MM.1S (cell line): ENCODE data around the gene ELK3.

ENCODE experiments used
- DNase-seq: peaks from one replicate; pipeline ENCODE4 v3.0.0-alpha.2; 2015
- H2AFZ ChIP-seq: fragments of 300-600 bp; sonication (generic); 2 replicates; pipeline ENCODE4 v1.6.0; 2016; ENCODE audit warnings: antibody characterized with exemption, low read length
- H3F3A ChIP-seq: fragments of 300-600 bp; sonication (generic); 2 replicates; pipeline ENCODE4 v1.6.1; 2016; ENCODE audit warnings: mild to moderate bottlenecking, antibody characterized with exemption, low read length, moderate library complexity, mixed read lengths; ENCODE audit not compliant: insufficient read depth
- H3K27ac ChIP-seq: fragments of 300-600 bp; sonication (generic); 2 replicates; pipeline ENCODE4 v1.5.1; 2016; ENCODE audit warnings: mild to moderate bottlenecking, low read length
- H3K27me3 ChIP-seq: fragments of 300-600 bp; sonication (generic); replicated peaks from 2 replicates; pipeline ENCODE4 v1.6.0; 2016; ENCODE audit warnings: low read length; ENCODE audit not compliant: insufficient read depth
- H3K36me3 ChIP-seq: fragments of 300-600 bp; sonication (generic); replicated peaks from 2 replicates; pipeline ENCODE4 v1.6.1; 2016; ENCODE audit warnings: mild to moderate bottlenecking, low read length, mixed read lengths; ENCODE audit not compliant: insufficient read depth
- H3K4me1 ChIP-seq: fragments of 300-600 bp; sonication (generic); 2 replicates; pipeline ENCODE4 v1.6.1; 2016; ENCODE audit warnings: low read length, mixed read lengths
- H3K4me2 ChIP-seq: fragments of 300-600 bp; sonication (generic); 2 replicates; pipeline ENCODE4 v1.6.0; 2016; ENCODE audit warnings: low read depth, low read length
- H3K4me3 ChIP-seq: fragments of 300-600 bp; sonication (generic); 2 replicates; pipeline ENCODE4 v1.5.1; 2016; ENCODE audit warnings: low read length, mixed read lengths
- H3K79me2 ChIP-seq: fragments of 300-600 bp; sonication (generic); 2 replicates; pipeline ENCODE4 v1.6.1; 2016; ENCODE audit warnings: mixed run types, low read length, mixed read lengths
- H3K9ac ChIP-seq: fragments of 300-600 bp; sonication (generic); 2 replicates; pipeline ENCODE4 v1.6.1; 2016; ENCODE audit warnings: low read length, mixed read lengths
- H3K9me2 ChIP-seq: fragments of 300-600 bp; sonication (generic); replicated peaks from 2 replicates; pipeline ENCODE4 v1.6.1; 2016; ENCODE audit warnings: mild to moderate bottlenecking, low read length, mixed read lengths; ENCODE audit not compliant: insufficient read depth
- H3K9me3 ChIP-seq: fragments of 300-600 bp; sonication (generic); replicated peaks from 2 replicates; pipeline ENCODE4 v1.6.1; 2016; ENCODE audit warnings: mild to moderate bottlenecking, low read length, mixed read lengths; ENCODE audit not compliant: insufficient read depth
- H4K20me1 ChIP-seq: fragments of 300-600 bp; sonication (generic); 2 replicates; pipeline ENCODE4 v1.6.1; 2016; ENCODE audit warnings: mild to moderate bottlenecking, low read length, moderate library complexity, mixed read lengths; ENCODE audit not compliant: insufficient read depth
- CTCF ChIP-seq: fragments of 300-600 bp; sonication (generic); IDR thresholded peaks from 2 replicates; pipeline ENCODE4 v1.5.1; 2016; ENCODE audit warnings: antibody characterized with exemption, low read length, mixed read lengths
- EZH2 ChIP-seq: fragments of 300-600 bp; sonication (generic); optimal IDR thresholded peaks from 2 replicates; pipeline ENCODE3; 2017; ENCODE audit warnings: low read depth, mild to moderate bottlenecking, antibody characterized with exemption, low read length, mixed read lengths
- EZH2phosphoT487 ChIP-seq: fragments of 300-600 bp; sonication (generic); IDR thresholded peaks from 2 replicates; pipeline ENCODE4 v1.6.1; 2018; ENCODE audit warnings: antibody characterized with exemption, low read length

Gene ELK3

GRCh38 chr12:96228566-96229248 lies 34.5 kb downstream of the ELK3 start:
- Histone ChIP-seq H4K20me1 (no peaks in the 10 kb centered on the region; the same call in 1 of the 2 replicates), H3K9me3 (no peaks in the 10 kb centered on the region), H3K27ac (no peak overlapping the region)

GRCh38 chr12:96230646-96231045 lies 36.5 kb downstream of the ELK3 start:
- Histone ChIP-seq H3K4me2 (no peak overlapping the region), H3K4me3 (no peak overlapping the region), H3K27ac (no peak overlapping the region), H3K27me3 (no peaks in the 10 kb centered on the region), H3K79me2 (peaks cover 96% of the 10 kb centered on the region), H3K4me1 (no peaks in the 10 kb centered on the region), H3K9me3 (no peaks in the 10 kb centered on the region), H2AFZ (no peak overlapping the region), H3K9me2 (no peaks in the 10 kb centered on the region), H3K9ac (no peak overlapping the region), H3F3A (no peaks in the 10 kb centered on the region), H4K20me1 (peaks cover 7% of the 10 kb centered on the region; the same call in 1 of the 2 replicates), H3K36me3 (peaks cover 2% of the 10 kb centered on the region; the same call in 1 of the 2 replicates)
- no peak for DNase-seq
- TF ChIP-seq EZH2phosphoT487, result no peak
- TF ChIP-seq EZH2, result no peak
- TF ChIP-seq CTCF, result no peak

More at GRCh38 chr12:96228566-96229248, 34.5 kb downstream of the ELK3 start:
- H3K27me3 ChIP-seq, result no peaks in the 10 kb centered on the region
- no peak overlapping the region for H3K9ac ChIP-seq
- no peaks in the 10 kb centered on the region for H3K9me2 ChIP-seq
- H3K79me2 ChIP-seq, result peaks cover 96% of the 10 kb centered on the region
- no peak overlapping the region for H3K4me2 ChIP-seq
- TF ChIP-seq EZH2, result no peak
- TF ChIP-seq EZH2phosphoT487, result no peak
- TF ChIP-seq CTCF, result no peak
- H2AFZ ChIP-seq, result no peak overlapping the region
- no peaks in the 10 kb centered on the region for H3F3A ChIP-seq
- no peak overlapping the region for H3K4me3 ChIP-seq
- no peak for DNase-seq
- H3K4me1 ChIP-seq, result no peaks in the 10 kb centered on the region
- peaks cover 2% of the 10 kb centered on the region; the same call in 1 of the 2 replicates for H3K36me3 ChIP-seq

- no peak for DNase-seq
- H3K36me3 ChIP-seq, result peaks cover 2% of the 10 kb centered on the region; the same call in 1 of the 2 replicates
- H3K4me2 ChIP-seq, result no peak overlapping the region
- H3K9me3 ChIP-seq, result no peaks in the 10 kb centered on the region
- H3K4me3 ChIP-seq, result no peak overlapping the region
- no peaks in the 10 kb centered on the region for H3F3A ChIP-seq
- peaks cover 13% of the 10 kb centered on the region for H4K20me1 ChIP-seq
- peaks cover 97% of the 10 kb centered on the region for H3K79me2 ChIP-seq
- H3K4me1 ChIP-seq, result no peaks in the 10 kb centered on the region
- no peak overlapping the region for H2AFZ ChIP-seq
- H3K27me3 ChIP-seq, result no peaks in the 10 kb centered on the region
- TF ChIP-seq CTCF (no peak), EZH2phosphoT487 (no peak), EZH2 (no peak)
- H3K27ac ChIP-seq, result no peak overlapping the region
- no peaks in the 10 kb centered on the region for H3K9me2 ChIP-seq
- H3K9ac ChIP-seq, result no peak overlapping the region
These were observed 39.0 kb downstream of the ELK3 start for GRCh38 chr12:96233168-96233567.
